Activated CD8-positive, alpha-beta T cell treated with anti-CD3 and anti-CD28 coated beads for 36 hours (primary cell): ENCODE data around the gene HPGD. TPM values are rescaled to one million over a fixed set of nuclear protein-coding genes. Genes with fewer than 3 reads are reported as not detected.

Experiments
- ATAC-seq: fragments of 200-7000 bp; cut with Tn5 transposase; one replicate; pipeline ENCODE4 v1.10.0; 2021; ENCODE audit warnings: mild to moderate bottlenecking, moderate library complexity
- CTCF ChIA-PET: fragments of 350-600 bp; sonication (Branson Sonifier 250); formaldehyde crosslinking; loops from one replicate; lab custom pipeline; 2021; ENCODE audit warnings: antibody characterized with exemption; lab: Charles Lee
- POLR2A ChIA-PET: fragments of 350-600 bp; sonication (Branson Sonifier 250); formaldehyde crosslinking; loops from one replicate; lab custom pipeline; 2021; ENCODE audit warnings: antibody characterized with exemption; lab: Charles Lee
- DNase-seq: peaks from one replicate; pipeline ENCODE4 v3.0.0-alpha.2; 2020
- H3K27ac Mint-ChIP-seq: one replicate; pipeline ENCODE4 v1.8.0; 2021; ENCODE audit warnings: mild to moderate bottlenecking, mixed read lengths
- H3K27me3 Mint-ChIP-seq: one replicate; pipeline ENCODE4 v1.8.0; 2021; ENCODE audit warnings: mixed read lengths
- H3K36me3 Mint-ChIP-seq: one replicate; pipeline ENCODE4 v1.8.0; 2021; ENCODE audit warnings: low read depth, mixed read lengths
- H3K4me1 Mint-ChIP-seq: one replicate; pipeline ENCODE4 v1.8.0; 2021; ENCODE audit warnings: low read depth, mixed read lengths
- H3K4me3 Mint-ChIP-seq: one replicate; pipeline ENCODE4 v1.8.0; 2021; ENCODE audit warnings: mild to moderate bottlenecking, moderate library complexity, mixed read lengths
- H3K9me3 Mint-ChIP-seq: one replicate; pipeline ENCODE4 v1.8.0; 2021; ENCODE audit warnings: mixed read lengths
- CTCF ChIP-seq: fragments of 200-600 bp; IDR thresholded peaks from one replicate; pipeline ENCODE4 v1.8.0; 2022; ENCODE audit warnings: antibody characterized with exemption, mild to moderate bottlenecking
- intact Hi-C: fragments of 100-400 bp; cut with micrococcal nuclease; formaldehyde crosslinking; loops from one replicate; pipeline ENCODE4 v1.10.0; 2022
- total RNA-seq, 2 experiments: library from RNA; stranded (reverse); gene quantifications; one replicate each; pipeline ENCODE4 v1.2.3, GENCODE V29; 2021

The HPGD gene
- total RNA-seq, 2 experiments from 2014 or later: 4.7 to 5.5 TPM

DNA sequence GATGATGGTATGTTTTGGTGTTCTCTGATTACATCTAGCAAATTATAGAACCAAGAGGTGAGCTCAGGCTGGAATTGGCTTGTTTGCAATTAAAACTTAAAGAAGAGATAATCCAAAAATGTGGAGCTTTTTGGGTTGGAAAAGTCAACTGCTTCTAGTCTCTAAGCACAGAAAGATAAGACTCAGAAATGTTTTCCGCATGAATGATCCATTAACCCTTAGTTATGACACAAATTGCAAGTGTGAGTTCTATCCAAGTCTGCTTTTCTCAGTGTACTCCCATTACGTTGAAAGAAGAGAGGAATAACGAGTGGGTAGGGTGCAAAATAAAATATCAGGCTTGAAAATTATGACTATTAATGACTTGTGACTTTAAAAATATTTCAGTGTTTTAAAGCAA, 38.5 kb downstream of the HPGD start:
- no peaks in the 10 kb centered on the region for H3K36me3 Mint-ChIP-seq
- ATAC-seq (no peak), DNase-seq (no peak)
- ChIA-PET POLR2A (no interaction called here), CTCF (no interaction called here)
- TF ChIP-seq CTCF: no peak
- intact Hi-C loops: no loop called here
- H3K9me3 Mint-ChIP-seq: no peaks in the 10 kb centered on the region
- H3K27me3 Mint-ChIP-seq: no peaks in the 10 kb centered on the region
- H3K4me3 Mint-ChIP-seq: no peak overlapping the region
- H3K4me1 Mint-ChIP-seq: no peaks in the 10 kb centered on the region
- H3K27ac Mint-ChIP-seq: no peak overlapping the region

- H3K27ac Mint-ChIP-seq: no peak overlapping the region
- DNase-seq (no peak), ATAC-seq (no peak)
- H3K9me3 Mint-ChIP-seq: peaks cover 2% of the 10 kb centered on the region
- H3K4me3 Mint-ChIP-seq: no peak overlapping the region
- intact Hi-C loops: no loop called here
- H3K4me1 Mint-ChIP-seq: no peaks in the 10 kb centered on the region
- TF ChIP-seq CTCF: no peak
- ChIA-PET POLR2A (no interaction called here), CTCF (no interaction called here)
- no peaks in the 10 kb centered on the region for H3K27me3 Mint-ChIP-seq
- no peaks in the 10 kb centered on the region for H3K36me3 Mint-ChIP-seq
Observed at GRCh38 chr4:174479140-174479539, 43.1 kb downstream of the HPGD start.

DNA sequence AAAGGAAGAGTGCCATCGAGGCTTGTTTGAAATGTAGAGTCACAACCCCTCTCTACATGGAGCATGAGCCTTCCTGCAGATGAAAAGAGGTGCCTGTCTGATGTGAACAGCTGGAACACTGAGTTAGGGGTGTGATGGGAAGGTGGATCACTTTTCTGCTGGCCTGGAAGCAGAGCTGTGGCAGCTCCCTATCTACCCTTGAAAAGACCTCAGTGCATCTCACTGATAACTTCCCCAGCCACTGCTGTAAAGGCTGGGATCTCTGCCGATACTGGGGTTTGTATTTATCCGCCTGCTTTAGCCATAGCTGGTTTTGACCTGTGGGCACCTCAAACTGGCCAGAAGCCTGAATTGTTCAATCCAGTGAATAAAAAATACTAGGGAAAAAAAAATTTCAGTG, 46.8 kb downstream of the HPGD start:
- no peaks in the 10 kb centered on the region for H3K27me3 Mint-ChIP-seq
- DNase-seq (no peak), ATAC-seq (no peak)
- intact Hi-C loops: no loop called here
- ChIA-PET POLR2A (no interaction called here), CTCF (no interaction called here)
- no peaks in the 10 kb centered on the region for H3K36me3 Mint-ChIP-seq
- H3K4me1 Mint-ChIP-seq: no peaks in the 10 kb centered on the region
- H3K9me3 Mint-ChIP-seq: peaks cover 2% of the 10 kb centered on the region
- no peak for TF ChIP-seq CTCF
- no peak overlapping the region for H3K4me3 Mint-ChIP-seq
- H3K27ac Mint-ChIP-seq: no peak overlapping the region

DNA sequence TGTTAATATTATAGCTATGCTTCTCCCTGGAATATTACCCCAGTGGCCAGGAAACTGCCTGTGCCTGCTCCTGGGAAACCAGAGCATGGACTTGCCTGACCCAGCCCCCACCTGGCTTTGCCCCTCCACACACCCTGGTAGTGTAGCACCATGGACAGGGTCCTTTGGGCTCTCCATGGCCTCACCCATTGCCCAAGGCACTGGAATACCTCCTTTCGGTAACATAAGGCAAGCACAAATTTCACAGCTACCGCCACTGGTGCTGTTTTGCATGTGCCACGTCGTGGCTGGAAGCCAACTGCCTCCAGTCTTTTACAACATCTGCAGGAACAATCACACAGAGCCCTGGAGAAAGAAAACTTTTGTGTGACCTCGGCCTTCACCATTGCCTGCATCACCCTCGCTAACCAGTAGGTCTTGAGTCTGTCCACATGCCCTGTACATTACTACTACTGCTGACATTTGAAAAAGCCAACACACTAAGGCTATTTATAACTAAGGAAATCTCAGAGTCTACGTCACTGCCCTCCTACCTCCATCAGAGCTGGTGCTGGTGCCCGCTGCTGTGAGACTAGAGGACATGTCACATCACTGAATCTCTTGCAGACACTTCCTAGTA, 47.7 kb downstream of the HPGD start:
- Mint-ChIP-seq H3K4me1 (no peaks in the 10 kb centered on the region), H3K27ac (no peak overlapping the region), H3K27me3 (no peaks in the 10 kb centered on the region), H3K4me3 (no peak overlapping the region), H3K9me3 (peaks cover 2% of the 10 kb centered on the region), H3K36me3 (no peaks in the 10 kb centered on the region)
- CTCF ChIA-PET: interaction anchor here (1.2 kb wide), 1 partner anchor 30 kb away, joined by 3 read pairs; no protein-coding TSS in a partner anchor
- POLR2A ChIA-PET: no interaction called here
- DNase-seq: no peak
- no peak for TF ChIP-seq CTCF
- ATAC-seq: no peak
- intact Hi-C loops: no loop called here

DNA sequence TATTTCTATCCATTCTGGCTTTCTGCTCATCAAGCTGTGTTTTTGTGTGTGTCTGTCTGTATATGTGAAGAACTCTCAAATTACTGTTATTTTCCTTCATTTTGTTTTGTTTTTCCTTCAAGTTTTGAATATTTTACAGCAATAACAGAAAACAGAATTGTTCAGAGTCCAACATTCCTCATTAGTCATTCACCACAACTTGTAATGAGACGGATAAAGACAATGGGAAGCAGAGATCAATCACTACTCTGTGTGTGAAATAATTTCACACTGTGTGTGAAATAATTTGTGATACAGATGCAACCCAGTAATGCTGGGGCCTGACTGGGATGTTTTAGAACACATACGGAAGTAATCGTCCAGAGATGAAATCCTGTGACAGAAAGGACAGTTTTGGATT, 55.2 kb downstream of the HPGD start:
- peaks cover 5% of the 10 kb centered on the region for H3K9me3 Mint-ChIP-seq
- intact Hi-C loops: no loop called here
- no peaks in the 10 kb centered on the region for H3K36me3 Mint-ChIP-seq
- no peak for ATAC-seq
- H3K4me1 Mint-ChIP-seq: no peaks in the 10 kb centered on the region
- H3K27me3 Mint-ChIP-seq: no peaks in the 10 kb centered on the region
- ChIA-PET CTCF (no interaction called here), POLR2A (no interaction called here)
- no peak overlapping the region for H3K27ac Mint-ChIP-seq
- no peak for TF ChIP-seq CTCF
- H3K4me3 Mint-ChIP-seq: no peak overlapping the region
- DNase-seq: no peak
